Right renal pelvis (tissue), 4 donors: ENCODE results near the gene ADARB2. TPM values are rescaled to one million over a fixed set of nuclear protein-coding genes. Genes with fewer than 3 reads are reported as not detected.
"Not testable (repeated sequence)": the region's sequence is repeated elsewhere in the genome, so short reads cannot be mapped to it uniquely, and the experiment has no call there.

Source experiments
- DNase-seq, 4 donors: peaks; one replicate each; pipeline ENCODE4 v3.0.0-alpha.2; 2013; ENCODE audit warnings: low read depth in 4 of 4, low spot score in 3 of 4, missing footprints in 1 of 4
- polyA plus RNA-seq, 4 donors: library from polyadenylated mRNA; unstranded; fragments of 120-200 nt; gene quantifications; one replicate each; pipeline ENCODE4 v1.2.1, GENCODE V29; 2013; ENCODE audit not compliant: insufficient read length in 4 of 4

The ADARB2 gene
- polyA plus RNA-seq, 4 donors = 0.90 to 1.8 (median 1.4) TPM

DNA sequence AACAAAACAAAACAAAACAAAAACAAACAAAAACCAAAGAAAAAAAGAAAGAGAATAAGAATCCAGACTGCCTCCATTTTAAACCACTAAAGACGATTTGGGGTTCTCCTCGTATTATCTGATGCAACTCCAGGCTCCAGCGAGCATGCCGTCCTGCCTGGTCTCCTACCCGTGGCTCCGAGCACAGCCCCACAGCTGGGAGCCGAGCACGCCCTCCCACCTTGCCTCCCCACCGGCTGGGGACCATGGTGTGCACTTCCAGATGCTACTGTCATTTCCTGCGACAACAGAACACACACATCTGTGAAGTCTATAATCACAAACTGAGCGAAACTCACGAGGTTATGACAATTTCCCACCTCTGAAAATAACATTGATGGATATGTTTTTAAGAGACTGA lies 113.1 kb downstream of the ADARB2 start:
- no peak for DNase-seq

DNA sequence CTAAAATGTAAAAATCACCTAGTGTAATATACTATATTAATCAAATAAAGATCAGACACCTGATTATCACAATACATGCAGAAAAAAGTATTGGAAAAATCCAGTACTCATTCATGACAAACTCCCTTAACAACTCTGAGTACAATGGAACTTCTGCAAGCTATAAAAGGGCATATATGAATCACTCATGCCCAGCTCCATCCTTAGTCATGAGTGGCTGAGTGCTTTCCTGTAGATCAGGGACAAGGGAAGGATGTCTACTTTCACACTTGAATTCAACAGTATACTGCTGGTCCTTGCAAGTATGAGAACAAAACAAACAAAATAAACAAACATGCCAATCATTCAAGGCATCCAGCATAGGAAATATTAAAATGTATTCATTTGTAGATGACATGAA lies 116.5 kb downstream of the ADARB2 start:
- no peak for DNase-seq

DNA sequence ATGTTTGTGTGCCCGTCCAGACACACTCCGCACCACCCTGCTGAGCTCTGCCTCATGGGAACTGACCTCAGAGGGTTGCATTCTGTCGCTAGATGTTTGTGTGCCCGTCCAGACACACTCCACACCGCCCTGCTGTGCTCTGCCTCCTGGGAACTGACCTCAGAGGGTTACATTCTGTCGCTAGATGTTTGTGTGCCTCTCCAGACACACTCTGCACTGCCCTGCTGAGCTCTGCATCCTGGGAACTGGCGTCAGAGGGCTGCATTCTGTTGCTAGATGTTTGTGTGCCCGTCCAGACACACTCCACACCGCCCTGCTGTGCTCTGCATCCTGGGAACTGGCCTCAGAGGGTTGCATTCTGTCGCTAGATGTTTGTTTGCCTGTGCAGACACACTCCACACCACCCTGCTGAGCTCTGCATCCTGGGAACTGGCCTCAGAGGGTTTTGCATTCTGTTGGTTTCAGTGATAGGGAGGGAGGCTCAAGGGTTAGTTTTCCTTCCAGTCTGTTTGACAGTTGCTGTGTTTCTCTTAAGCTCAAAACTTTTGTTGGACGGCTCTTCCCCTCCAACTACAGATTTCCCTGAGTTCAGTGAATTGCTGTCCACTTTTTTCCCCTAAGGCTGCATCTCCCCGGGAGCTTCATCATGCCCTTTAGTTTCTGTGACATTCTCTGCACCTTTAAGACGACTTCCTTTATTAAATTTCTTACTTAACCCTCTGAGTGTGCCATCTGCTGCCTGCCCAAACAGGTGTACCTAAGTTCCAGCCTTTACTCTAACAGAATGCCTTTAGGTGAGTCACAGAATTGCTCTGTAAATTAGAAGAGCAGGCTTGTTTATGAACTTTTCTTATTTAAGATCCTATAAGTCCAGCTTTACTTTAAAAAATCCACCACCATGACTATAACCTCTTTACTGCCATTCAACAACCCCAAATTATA lies 119.7 kb downstream of the ADARB2 start:
- DNase-seq = not testable (repeated sequence)

DNA sequence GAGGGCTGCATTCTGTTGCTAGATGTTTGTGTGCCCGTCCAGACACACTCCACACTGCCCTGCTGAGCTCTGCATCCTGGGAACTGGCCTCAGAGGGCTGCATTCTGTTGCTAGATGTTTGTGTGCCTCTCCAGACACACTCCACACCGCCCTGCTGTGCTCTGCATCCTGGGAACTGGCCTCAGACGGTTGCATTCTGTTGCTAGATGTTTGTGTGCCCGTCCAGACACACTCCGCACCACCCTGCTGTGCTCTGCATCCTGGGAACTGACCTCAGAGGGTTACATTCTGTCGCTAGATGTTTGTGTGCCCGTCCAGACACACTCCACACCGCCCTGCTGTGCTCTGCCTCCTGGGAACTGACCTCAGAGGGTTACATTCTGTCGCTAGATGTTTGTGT lies 120.6 kb downstream of the ADARB2 start:
- not testable (repeated sequence) for DNase-seq

DNA sequence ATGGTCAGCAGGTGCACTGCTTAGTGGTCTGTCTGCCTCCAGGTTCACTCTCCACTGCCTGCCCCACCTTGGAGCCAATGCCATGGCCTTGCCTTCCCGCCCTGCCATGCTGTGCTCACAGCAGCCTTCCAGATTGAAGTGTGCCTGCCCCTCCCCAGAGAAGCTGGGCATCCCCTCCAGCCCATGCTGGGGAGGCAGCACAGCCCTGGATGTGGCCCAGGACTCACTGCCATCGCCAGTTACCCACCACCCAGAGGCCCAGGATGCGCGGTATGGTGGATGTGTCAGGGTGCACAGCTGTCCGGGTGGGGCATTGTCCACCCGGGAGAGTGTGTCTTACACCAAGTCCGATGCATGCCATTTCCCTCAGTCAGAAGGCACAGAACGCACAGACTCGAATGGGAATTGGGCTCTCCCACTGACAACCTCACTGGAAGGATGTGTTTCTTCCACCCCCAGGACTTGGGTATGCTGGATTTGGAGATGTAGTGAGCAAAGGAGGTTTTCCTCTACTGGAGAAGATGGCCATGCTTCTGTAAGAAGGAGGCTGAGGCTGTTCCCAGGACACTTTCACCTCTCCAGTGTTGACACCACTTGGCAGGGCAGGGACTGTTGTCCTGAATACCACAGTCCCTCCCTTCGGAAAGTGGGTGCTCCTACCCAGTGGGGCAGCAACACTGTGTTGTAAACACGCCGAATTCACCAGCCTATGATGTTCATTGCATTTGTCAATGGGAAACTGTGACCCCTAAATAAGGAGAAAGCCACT lies 122.0 kb downstream of the ADARB2 start:
- no peak for DNase-seq

DNA sequence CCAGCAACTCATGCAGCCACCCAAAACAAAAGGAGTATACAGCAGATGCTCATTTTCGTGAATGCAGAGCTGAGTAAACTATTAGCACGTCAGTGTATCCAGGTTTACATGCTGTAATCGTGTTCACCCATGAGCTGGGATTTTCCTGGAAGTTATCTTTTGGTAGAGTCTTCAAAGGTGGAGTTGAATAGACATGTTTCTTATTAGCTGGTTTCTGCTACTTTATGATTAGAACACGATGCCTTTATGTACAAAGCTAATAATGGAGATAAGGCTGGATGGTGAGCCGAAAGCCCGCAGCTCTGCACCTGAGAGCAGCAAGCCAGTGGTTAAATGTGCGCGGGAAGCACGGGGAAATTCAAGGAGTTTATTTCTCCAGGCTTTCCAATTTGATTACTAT lies 123.8 kb downstream of the ADARB2 start:
- no peak for DNase-seq

DNA sequence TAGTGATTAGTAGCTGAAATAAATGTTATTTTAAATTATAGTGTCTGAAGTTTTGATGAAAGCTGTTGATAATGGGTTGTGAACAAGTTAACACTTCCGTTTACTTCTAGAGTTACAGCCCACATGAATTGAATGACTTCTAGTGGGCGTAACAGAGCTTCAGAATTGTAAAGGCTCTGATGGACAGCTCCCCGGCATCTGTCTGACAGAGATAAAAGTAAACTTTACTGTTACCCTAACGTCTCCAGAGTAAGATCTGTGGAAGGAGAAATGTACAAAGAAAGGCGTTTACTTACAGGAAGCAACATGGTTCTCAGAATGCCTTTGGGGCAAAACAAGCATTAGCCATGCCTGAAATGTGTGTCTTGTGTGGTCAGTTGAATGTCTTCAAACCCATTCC lies 124.4 kb downstream of the ADARB2 start:
- DNase-seq = no peak

DNA sequence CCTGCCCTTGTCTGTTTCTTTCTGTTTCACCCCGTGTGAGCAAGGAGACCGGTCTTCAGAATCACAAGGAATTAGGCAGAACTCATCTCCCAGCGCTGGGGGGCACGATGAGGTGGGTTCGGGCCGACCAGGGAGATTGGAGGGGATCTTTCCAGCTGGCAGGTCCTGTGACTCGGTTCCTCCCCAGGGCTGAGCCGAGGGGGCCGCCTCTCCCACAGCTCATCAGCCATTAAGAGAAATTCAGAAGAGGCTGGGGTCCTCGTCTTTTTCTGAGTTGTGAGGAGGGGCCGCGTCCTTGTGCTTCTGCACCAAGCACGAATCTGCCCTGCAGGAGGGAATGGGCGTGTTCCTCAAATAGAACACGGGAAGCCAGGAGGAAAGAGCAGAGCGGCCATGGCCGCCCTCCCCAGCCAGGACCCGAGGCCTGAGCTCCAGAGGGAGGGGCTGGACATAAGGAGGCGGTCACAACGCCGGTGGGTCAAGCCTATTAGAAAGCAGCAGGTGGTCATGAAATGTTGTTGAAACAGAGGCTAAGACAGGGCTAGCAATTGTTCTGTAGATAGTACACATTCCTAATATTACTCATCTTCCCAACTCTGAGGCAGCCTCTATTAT lies 125.3 kb downstream of the ADARB2 start:
- no peak for DNase-seq

DNA sequence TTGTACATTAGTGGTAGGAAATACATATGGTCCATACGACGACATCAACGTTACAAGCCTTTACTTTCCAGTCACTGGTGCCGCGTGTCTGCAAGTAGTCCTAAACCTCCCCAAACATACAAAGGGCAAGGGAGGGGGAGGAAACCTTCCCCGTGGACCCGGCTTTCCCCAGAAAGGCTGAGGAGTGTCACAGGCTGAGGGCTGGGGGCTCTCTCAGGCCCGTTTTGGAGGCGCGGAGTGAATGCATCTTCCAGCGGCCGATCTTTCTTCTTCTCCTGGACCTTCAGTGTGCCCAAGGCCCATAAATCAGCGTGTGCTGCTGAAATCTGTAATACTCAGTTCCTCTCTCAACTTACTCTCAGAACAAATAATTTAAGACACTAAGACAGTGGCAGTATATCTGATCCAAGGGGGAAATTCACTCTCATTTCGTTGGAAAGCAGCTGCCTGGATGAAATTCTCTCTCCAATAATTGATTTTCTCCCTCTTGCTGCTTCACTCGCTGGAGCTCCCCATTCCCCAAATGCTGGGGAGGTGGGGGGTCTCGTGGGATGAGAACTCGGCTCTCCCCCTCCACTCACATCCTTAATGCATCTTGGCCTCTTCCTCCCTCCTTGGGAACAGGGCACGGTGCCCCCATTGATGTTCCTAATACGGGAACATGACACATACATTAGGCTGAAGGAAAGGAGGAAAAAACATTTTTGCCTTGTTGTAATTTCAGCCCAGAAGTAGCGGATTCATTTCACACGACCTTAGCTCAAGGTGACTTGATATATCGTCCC lies 126.1 kb downstream of the ADARB2 start:
- DNase-seq = no peak

DNA sequence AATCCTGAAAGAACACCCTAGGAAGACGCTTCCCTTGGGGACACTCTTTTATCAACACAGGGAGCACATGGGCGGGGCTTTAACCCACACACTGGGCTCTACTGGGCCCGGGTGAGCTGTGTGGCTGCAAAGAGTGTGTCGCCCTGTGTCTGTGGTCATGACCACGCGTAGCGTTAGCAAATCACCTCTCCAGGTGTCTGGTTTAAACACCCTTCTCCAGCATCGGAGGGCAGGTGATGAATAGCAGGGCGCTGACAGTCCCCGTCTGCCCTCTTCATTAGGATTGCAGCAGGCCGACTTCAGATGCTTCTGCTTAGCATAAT lies 127.7 kb downstream of the ADARB2 start:
- no peak for DNase-seq

DNA sequence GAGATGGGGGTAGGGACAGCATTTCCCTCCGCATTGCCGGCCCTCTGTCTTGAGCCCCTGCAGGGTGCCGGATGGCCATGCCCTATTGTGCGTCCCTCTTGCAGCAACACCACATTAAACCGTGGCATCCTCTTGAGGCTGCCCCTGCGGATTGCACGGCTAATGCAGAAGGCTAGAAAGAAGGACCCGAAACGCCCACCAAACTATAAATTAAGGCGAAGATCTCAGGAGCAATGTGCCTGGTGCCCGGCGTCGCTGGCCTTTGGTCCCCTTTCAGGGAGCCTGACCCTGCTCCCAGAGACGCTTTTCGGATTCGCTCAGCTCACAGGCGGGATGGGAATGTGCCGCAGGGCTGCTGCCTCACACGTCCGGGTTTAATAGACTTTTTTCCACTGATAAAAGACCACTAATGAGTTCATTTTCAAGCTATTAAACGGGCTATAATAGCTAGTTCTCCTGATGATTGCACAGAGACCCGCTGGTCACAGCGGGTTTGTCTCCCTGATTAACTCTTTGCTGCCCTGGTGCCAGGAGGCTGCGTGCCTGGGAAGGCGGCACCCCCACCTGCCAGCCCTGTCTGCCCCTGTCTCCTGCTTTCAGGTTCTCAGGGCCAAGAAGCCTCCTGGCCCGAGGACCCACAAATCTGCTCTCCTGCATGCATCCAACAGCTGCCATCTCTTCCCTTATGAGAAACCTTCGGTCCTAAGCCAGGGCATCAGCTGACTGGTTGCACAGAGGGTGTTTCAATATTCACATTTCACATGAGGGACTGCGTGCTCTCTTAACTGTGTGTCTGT lies 128.3 kb downstream of the ADARB2 start:
- no peak for DNase-seq

DNA sequence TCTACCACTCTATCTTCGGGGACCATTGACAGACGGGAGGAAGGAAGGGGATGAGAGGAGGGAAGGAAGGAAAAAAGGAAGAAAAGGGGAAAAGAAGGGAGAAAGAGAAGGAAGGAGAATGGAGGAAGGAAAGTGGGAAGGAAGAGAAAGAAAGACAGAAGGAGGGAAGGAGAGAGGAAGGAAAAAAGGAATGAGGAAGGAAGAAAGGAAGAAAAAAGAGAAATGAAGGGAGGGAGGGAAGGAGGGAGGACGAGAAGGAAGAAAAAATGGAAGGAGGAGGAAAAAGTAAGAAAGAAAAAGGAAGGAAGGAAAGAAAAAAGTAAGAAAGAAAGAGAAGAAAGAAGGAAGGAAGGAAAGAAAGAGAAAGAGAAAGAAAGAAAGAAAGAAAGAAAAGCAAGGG lies 128.9 kb downstream of the ADARB2 start:
- no peak for DNase-seq

DNA sequence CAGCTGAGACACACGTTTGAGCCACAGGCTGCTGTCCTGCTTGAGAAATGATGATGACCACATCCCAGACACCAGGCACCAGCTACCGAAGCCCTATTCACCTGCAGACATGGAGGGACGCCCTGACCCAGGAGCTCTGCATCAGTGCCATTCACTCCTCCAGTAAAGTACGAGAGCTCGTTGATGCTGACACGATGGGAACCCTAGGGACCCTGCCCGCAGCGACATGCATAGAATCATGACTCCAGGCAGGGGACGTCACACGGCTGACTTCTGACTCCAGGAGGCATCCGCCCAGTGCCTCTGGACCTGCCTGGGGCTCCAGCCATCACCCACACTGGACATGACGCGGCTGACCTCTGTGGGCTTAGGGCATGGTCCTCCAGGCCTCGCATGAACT lies 129.9 kb downstream of the ADARB2 start:
- no peak for DNase-seq

DNA sequence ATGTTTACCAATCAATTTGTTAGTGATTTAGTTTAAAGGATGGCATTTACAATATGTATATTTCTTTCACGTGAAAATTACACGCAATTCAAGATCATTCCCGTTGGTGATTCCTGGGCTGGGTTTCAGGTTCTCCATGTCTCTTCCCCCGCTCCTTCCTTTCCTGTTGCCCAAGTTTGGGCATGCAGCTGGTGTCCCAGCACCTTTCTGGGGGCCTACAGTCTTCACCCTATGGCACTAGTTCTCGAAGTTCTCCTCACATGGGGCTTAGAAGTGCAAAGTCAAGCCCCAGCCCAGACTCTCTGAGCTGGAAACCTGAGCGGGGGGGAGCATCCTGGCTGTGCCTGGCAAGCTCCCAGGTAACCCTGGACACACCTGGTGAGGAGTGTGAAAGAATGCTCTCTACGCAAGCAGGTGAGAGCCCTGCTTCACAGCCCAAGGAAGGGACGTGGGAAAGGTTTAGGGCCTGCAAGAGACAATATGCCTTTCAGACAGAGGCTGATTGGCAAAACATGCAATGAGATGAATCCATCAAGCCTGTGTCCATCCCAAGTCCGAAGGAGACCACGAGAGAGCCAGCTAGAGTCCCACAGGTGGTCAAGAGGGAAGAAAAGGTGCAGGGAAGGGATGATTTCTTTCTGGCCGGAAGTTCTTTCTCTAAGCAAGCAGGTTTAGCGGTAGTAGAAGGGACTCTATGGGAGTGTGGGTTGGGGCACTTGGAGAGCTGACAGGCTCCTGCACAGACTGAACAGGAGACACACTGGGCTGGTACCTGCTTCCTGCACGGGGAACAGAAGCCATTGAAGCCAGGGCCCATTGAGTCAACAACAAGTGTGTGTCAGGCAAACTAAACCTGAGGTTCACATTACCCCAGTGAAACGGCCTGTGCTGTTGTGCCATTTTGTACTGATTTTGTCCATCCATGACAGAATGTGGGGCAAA lies 131.1 kb downstream of the ADARB2 start:
- DNase-seq = no peak

DNA sequence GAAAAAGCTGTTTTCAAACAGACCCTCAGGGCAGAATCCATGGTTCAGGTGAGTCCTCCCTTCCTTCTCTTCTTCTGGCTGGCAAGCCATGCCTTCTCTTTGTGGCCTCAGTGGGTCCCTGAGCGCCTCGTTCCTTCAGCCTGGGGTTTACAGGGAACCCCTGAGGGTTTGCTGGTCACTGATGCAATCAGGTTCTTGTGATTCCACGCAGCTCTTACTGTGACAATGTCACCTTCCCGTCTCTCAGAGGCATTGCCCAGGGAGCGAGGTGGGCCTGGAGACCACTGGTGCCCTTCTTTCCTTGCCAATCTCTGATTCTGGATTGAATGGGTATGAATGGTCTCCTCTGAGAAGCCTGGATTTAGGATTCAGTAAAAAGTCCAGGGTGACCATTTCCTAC lies 132.2 kb downstream of the ADARB2 start:
- no peak for DNase-seq

DNA sequence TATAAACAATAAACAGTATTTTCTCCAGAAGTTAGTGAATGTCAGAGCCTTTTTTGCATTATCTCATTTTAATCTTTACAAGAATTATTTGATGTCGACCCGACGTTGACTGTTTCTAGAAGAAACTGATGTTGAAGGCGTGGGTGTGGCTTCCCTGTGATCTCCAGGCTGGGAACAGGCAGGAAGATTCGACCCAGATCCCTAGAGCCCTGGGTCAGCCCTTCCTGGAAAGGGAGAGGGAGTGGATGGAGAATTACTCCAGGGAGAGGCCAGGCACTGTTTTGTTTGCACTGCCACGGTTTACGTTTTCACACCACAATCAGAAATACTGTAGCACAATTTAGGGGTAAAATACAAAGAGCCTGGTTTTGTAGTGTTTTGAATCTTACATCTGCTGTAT lies 133.1 kb downstream of the ADARB2 start:
- DNase-seq = no peak

DNA sequence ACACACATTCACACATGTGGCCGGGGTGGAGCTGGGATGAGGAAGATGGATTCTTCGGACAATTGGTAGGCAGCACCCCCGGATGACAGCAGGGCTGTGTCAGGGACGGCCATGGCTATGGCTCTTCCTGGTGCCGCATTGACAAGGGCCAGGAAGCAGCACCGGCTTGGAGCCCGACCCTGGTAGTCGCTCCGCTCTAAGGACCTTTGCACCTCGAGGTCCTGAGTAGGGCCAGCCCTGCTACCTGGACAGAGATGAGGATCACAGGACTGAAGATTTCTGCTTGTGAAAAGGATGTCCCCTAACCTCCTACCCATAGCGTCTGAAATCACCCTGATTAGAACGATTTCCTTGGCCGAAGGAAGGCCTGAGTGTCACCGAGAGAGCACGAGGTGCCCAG lies 134.1 kb downstream of the ADARB2 start:
- DNase-seq = no peak

DNA sequence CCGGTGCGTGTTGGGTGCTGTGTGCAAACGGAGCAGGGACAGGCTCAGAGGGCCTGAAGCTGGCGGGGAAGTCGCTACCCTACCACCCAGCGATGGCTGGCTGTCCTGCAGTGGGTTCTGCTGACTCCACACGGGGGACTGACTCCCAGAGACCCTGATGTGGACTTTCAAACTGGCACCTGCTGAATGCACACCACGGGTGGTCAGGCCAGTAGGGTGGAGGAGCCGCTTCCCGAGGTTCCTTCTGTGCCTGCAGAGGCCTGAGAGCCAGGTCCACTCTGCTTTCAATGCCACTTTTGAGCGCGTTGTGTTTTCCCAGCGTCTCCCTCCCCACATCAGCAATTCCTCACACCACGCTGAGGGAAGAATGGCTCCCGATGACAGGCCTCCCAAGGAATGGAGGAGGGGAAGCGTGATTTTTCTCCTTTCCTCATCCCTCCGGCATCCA lies 135.3 kb downstream of the ADARB2 start:
- no peak for DNase-seq

DNA sequence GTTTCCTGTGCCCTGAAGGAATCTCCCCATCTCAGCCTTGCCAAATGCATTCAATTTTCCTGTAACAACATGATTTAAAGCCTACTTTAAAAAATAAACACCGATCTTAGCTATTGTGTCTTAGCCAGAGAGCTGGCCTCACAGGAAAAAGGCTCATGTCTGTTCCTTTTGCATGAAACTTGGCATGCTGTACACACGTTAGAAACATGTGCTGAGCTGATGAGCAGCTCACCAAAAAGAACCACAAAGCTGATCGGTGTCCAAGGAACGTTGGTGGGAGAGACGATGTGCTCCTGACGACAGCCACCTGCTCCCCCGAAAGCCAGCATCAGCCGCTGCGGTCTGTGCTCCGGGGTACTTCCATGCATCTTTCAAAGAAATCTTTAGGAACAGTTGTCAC lies 135.9 kb downstream of the ADARB2 start:
- DNase-seq = no peak
